NCI-H187 treated with DMSO at 0.1 percent for 48 hours (cell line): ENCODE results near the gene MARCHF9.
A peak's percentile ranks its signal among the peaks of the same experiment; 100 is the strongest.
"Not testable (repeated sequence)": the region's sequence is repeated elsewhere in the genome, so short reads cannot be mapped to it uniquely, and the experiment has no call there.

Source experiments
- DNase-seq: peaks from one replicate; lab custom pipeline; 2025; lab: John Stamatoyannopoulos, UW

MARCHF9 gene

DNA sequence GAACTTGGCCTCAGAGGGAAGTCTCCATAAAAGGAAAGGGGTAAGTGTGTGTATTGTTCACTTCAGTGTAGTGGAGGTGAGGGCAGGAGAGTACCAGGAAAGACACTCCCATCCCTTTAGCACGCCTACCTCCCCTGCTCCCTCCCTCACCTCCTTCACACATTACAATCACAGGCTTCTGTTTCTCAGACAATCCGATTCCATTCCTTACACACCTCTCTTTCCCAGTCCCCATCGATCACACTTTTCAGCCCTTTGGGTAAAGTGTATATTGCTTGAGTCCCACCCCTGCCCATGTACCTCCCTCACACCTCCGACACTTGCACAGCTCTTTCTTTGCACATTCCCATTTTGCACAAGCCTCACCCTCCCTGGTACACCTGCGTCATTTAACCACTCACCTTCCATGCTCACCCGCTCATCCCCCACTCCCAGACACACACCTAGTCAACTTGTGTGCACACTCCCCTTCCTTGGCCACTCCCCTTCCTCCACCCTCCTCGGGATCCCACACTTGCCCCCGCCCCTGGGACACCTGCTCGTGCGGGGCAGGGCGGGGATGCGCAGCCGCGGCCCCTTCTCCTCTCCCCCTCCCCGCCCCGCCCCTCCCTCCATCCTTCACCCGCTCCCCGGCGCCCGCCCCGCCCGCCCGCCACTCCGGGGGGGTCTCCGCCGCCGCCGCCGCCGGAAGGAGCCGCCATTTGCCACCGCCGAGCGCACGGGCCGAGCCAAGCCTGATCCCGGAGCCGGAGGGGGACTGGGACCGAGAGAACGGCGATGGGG lies at the start of gene MARCHF9:
Gene MARCHF9 (plus strand): TSS at position 693 of the 783 bp plus-strand sequence. CDS start 426 bp downstream, outside the sequence.
- peak; percentile 95 for DNase-seq

- no peak for DNase-seq
These were observed 47.7 kb upstream of the MARCHF9 start for GRCh38 chr12:57707250-57707649.

DNA sequence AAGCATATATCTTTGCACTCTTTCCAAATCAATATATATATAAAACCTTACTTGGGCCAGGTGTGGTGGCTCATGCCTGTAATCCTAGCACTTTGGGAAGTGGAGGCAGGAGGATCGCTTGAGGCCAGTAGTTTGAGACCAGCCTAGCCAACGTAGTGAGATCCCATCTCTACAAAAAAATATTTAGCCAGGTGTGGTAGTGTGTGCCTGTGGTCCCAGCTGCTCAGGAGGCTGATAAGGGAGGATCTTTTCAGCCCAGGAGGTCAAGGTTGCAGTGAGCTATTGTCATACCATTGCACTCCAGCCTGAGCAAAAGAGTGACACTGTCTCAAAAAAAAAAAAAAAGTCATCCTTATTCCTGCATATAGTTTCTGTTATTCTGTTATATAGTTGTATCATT lies 46.6 kb upstream of the MARCHF9 start:
- no peak for DNase-seq

- no peak for DNase-seq
These were observed 42.2 kb upstream of the MARCHF9 start for GRCh38 chr12:57712701-57713100.

GRCh38 chr12:57713209-57713608 lies 41.7 kb upstream of the MARCHF9 start:
- DNase-seq, result no peak

DNA sequence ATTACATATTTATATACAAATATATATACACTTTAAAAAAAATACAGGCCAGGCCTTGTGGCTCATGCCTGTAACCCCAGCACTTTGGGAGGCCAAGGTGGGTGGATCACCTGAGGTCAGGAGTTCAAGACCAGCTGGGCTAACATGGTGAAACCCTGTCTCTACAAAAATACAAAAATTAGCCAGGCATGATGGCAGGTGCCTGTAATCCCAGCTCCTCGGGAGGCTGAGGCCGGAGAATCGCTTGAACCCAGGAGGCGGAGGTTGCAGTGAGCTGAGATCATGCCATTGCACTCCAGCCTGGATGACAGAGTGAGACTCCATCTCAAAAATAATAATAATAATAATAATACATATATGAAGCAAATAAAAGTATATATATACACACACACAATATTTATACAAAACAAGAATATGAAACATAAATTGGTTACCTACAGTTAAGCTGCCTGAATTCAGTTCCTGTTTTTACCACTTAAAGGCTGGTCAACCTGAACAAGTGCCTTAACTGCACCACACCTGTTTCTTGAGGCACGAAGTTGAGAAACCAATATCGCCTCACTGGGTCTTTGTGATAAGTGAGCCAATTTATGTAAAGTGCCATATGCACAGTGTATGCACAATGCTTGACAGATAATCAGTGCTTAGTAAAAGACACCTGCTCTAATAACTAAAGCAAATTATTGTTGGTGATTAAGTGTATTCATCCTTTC lies 39.7 kb upstream of the MARCHF9 start:
- not testable (repeated sequence) for DNase-seq

- no peak for DNase-seq
These were observed 39.1 kb upstream of the MARCHF9 start for GRCh38 chr12:57715786-57716185.

DNA sequence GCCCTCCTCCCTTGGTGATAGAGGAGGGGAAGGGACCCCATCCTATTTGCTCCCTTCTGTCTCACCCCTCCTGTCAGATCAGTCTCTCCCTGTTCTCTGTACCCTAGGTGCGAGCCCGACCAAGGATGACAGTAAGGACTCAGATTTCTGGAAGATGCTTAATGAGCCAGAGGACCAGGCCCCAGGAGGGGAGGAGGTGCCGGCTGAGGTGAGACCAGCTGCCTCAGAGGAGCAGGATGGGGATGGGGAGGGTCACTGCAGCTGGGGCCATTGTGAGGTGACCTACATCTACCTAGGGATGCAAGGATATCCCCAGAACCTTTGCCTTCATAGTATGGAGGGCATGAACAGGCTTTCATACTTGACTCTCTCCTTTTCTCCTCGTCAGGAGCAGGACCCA lies 38.6 kb upstream of the MARCHF9 start:
- no peak for DNase-seq

DNA sequence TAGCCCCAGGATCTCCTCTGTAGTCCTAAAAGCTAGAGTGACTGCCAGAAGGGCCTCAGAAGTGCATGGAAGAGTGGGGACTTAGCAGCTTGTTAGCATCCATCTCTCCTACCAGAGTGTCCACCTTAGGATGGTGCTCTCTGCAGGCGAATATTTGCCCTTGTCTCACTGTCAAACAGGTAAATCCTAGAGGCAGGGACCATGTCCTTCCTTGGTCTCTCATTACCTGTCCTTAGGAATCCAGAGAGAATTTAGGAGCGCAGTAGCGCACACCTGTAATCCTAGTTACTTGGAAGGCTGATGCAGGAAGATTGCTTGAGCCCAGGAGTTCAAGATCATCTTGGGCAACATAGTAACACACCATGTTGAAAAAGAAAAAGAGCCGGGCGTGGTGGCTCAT lies 37.8 kb upstream of the MARCHF9 start:
- DNase-seq, result no peak

DNA sequence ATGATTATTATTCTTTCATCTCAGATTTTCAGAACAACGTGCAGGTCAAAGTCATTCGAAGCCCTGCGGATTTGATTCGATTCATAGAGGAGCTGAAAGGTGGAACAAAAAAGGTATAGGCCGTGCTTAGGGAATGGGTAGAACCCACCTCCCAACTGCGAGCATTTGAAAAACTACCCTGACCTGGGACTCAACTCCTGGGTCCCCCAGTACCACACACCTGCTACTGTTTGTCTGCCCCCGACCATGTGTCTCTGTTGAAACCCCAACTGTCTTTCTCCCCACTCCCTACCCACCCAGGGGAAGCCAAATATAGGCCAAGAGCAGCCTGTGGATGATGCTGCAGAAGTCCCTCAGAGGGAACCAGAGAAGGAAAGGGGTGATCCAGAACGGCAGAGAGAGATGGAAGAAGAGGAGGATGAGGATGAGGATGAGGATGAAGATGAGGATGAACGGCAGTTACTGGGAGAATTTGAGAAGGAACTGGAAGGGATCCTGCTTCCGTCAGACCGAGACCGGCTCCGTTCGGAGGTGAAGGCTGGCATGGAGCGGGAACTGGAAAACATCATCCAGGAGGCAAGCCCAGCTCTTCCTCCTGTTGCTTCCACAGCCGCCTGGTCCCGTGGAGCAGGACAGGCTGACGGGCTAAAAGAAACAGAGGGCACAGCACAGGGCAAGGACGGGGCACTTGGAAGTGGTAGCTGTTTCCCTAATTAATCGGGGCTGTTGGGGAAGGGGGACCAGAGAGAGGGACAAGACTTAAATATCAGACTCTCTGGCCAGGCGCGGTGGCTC lies 36.9 kb upstream of the MARCHF9 start:
- no peak for DNase-seq

DNA sequence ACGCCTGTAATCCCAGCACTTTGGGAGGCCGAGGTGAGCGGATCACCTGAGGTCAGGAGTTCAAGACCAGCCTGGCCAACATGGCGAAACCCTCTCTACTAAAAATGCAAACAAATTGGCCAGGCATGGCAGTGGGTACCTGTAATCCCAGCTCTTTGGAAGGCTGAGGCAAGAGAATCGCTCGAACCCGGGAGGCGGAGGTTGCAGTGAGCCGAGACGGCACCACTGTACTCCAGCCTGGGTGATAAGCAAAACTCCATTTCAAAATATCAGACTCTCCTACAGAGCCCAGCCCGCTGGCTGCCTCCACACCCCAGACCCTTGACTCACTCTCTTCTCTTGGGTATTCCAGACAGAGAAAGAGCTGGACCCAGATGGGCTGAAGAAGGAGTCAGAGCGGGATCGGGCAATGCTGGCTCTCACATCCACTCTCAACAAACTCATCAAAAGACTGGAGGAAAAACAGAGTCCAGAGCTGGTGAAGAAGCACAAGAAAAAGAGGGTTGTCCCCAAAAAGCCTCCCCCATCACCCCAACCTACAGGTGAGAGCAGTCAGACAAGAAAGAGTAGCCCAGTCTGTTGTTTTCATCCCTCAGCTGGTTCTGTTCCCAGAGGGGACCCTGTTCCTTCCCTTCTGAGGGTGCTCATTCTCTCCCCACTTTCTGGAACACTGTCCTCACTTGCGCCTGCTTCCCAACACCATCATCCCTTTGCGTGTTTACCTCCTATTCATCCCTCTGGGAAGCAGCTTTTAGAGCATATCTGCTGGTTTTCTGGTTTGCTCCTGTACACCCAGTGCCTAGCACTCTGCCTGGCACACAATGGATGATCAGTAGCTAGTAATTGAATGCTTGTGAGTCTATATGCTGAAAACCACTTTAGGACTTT lies 36.0 kb upstream of the MARCHF9 start:
- no peak for DNase-seq

- DNase-seq, result no peak
These were observed 34.9 kb upstream of the MARCHF9 start for GRCh38 chr12:57719777-57720605.

- DNase-seq, result no peak
These were observed 34.0 kb upstream of the MARCHF9 start for GRCh38 chr12:57720606-57721595.

DNA sequence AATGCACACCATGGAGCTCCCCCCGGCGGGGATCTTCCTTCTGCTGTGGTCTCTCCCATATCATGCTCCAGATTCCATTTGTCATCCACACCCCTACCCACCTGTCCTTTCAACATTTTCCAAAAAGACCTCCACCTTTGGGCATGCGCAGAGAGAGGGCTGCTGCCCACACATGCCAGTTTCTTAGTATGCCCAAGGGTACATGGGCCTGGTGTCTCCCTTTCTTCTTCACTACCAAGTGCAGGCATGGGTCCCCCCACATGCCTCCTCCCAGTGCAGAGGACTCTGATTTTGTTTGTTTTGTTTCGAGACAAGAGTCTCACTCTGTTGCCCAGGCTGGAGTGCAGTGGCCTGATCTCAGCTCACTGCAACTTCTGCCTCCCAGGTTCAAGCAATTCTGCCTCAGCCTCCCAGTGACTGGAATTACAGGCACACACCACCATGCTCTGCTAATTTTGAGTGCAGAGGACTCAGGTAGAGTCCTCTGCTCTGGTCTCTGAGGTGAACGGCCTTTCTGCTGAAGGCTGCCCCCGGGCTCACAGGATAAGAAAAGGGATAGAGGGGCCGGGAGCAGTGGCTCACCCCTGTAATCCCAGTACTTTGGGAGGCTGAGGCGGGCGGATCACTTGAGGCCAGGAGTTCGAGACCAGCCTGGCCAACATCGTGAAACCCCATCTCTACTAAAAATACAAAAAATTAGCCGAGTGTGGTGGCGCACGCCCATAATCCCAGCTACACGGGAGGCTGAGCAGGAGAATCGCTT lies 32.9 kb upstream of the MARCHF9 start:
- not testable (repeated sequence) for DNase-seq

- DNase-seq, result no peak
These were observed 31.9 kb upstream of the MARCHF9 start for GRCh38 chr12:57722716-57723629.

DNA sequence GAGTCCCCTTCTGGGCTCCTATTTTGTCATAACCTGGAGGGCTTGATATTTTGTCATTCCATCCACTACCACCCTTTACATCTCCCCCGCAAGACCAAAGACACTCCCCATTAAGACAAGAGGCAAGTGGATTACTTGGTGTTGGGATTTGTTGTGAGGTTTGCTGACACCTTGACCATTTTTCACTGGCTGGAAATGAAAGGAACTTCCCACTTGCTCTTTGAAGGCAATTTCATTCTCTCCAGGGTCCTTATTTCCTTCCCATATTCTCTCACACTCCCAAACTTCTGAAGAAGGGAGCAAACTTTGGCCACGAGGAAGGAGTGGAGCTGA lies 31.3 kb upstream of the MARCHF9 start:
- DNase-seq, result no peak

GRCh38 chr12:57724003-57724935 lies 30.6 kb upstream of the MARCHF9 start:
- DNase-seq, result no peak
